Stimulated activated CD8-positive, alpha-beta memory T cell treated with anti-CD3 and anti-CD28 coated beads, Interleukin-4, amount 100 ng/mL, for 48 hours (primary cell): ENCODE results near the gene HARBI1.

Source experiments
- DNase-seq: peaks from one replicate; pipeline ENCODE4 v3.0.0-alpha.2; 2020

HARBI1 gene

GRCh38 chr11:46633291-46634217, 16.5 kb upstream of the HARBI1 start:
- DNase-seq: no peak

GRCh38 chr11:46632502-46632901, 15.5 kb upstream of the HARBI1 start:
- DNase-seq: no peak

- DNase-seq: no peak
Measured at GRCh38 chr11:46631676-46632075, 14.6 kb upstream of the HARBI1 start.

- DNase-seq: no peak
Measured at GRCh38 chr11:46630237-46630636, 13.2 kb upstream of the HARBI1 start.

- DNase-seq: no peak
Measured at GRCh38 chr11:46628961-46629360, 11.9 kb upstream of the HARBI1 start.

GRCh38 chr11:46625406-46625805, 8.4 kb upstream of the HARBI1 start:
- DNase-seq: no peak

GRCh38 chr11:46618837-46619236, 1.8 kb upstream of the HARBI1 start:
- no peak for DNase-seq

- no peak for DNase-seq
Measured at GRCh38 chr11:46617972-46618314, 916 bp upstream of the HARBI1 start.

- no peak for DNase-seq
Measured at GRCh38 chr11:46616551-46617133, 385 bp downstream of the HARBI1 start.

- no peak for DNase-seq
Measured at GRCh38 chr11:46615756-46616155, 1.3 kb downstream of the HARBI1 start.

GRCh38 chr11:46612326-46612725, 4.7 kb downstream of the HARBI1 start:
- no peak for DNase-seq

GRCh38 chr11:46611526-46612304, 5.3 kb downstream of the HARBI1 start:
- no peak for DNase-seq

- no peak for DNase-seq
Measured at GRCh38 chr11:46609386-46609785, 7.6 kb downstream of the HARBI1 start.

GRCh38 chr11:46607516-46607915, 9.5 kb downstream of the HARBI1 start:
- DNase-seq: no peak

GRCh38 chr11:46604796-46605195, 12.2 kb downstream of the HARBI1 start:
- DNase-seq: no peak

GRCh38 chr11:46603704-46604308, 13.2 kb downstream of the HARBI1 start:
- no peak for DNase-seq

- DNase-seq: no peak
Measured at GRCh38 chr11:46601129-46601528, 15.9 kb downstream of the HARBI1 start.

GRCh38 chr11:46600194-46600960, 16.6 kb downstream of the HARBI1 start:
- no peak for DNase-seq

- DNase-seq: no peak
Measured at GRCh38 chr11:46599340-46600193, 17.5 kb downstream of the HARBI1 start.

- DNase-seq: no peak
Measured at GRCh38 chr11:46597609-46598219, 19.3 kb downstream of the HARBI1 start.

- no peak for DNase-seq
Measured at GRCh38 chr11:46597155-46597554, 19.9 kb downstream of the HARBI1 start.
